Stimulated activated CD8-positive, alpha-beta memory T cell treated with anti-CD3 and anti-CD28 coated beads, Interleukin-15, amount 100 ng/mL, for 24 hours (primary cell): ENCODE measurements around the gene GALNT10.

Experiments
- DNase-seq: peaks from one replicate; pipeline ENCODE4 v3.0.0-alpha.2; 2020; ENCODE audit warnings: low read depth

The GALNT10 gene

GRCh38 chr5:154298065-154298464, 107.5 kb downstream of the GALNT10 start:
- no peak for DNase-seq

GRCh38 chr5:154300207-154300883, 109.8 kb downstream of the GALNT10 start:
- no peak for DNase-seq

DNA sequence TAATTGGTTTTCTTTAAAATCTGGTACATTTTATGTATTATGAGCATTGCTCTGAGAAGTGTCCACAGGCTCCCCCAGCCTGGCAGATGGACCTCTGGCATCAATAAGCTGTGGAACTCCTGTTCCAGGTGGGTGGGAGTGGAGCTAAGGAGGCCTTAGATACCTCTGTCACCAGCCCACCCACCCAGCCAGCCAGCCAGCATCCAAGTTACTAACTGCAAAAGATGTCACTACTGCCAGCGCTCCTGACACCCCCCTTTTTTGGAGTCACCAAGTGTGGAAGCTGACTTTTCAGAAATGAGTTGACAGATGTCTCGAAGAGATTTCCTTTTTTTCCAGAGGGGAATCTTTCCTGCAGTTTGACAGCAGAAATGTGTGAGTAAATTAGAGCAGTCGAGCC, 111.2 kb downstream of the GALNT10 start:
- no peak for DNase-seq

DNA sequence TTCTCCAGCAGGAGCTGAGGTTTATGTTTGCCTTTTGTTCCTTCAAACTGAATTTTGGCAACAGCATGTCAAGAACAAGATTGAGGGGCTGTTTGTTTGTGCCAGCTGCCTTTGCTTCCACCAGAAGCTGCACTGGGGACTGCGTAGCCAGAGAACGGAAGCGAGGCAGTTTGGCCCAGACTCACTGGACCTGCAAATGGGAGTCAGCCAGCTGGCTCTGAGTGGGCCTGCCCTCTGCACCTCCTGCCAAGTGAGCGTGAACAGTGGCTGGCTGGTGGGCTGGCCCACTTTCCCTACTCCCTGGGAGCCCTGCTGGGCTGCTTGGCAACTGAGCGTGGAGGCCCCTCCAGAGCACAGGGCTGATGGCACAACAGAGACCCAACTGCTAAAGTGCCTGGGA, 111.6 kb downstream of the GALNT10 start:
- DNase-seq = no peak

GRCh38 chr5:154303133-154303532, 112.6 kb downstream of the GALNT10 start:
- DNase-seq = no peak

- DNase-seq = no peak
Measured at GRCh38 chr5:154308443-154309370, 118.2 kb downstream of the GALNT10 start.

GRCh38 chr5:154309371-154309745, 118.8 kb downstream of the GALNT10 start:
- DNase-seq = no peak

DNA sequence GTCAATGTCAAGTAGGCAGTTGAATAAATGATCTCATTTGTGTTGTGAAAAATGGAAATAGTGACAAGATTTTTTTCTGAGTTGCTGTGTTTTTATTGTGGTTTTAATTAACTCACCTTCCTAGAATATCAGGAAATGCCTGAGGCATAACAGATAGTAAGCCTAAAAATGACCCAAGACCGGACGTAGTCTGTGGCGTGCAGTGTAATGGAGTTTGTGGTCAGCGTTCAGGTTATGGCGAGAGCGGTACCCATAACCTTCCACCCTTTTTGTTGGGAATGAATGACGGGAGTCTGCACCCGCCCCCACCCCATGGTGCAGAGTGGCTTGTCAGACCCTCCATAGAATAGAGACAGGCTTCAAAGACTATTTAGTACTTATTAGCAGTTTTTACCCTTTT, 119.3 kb downstream of the GALNT10 start:
- no peak for DNase-seq

- DNase-seq = no peak
Measured at GRCh38 chr5:154311362-154311761, 120.8 kb downstream of the GALNT10 start.

- DNase-seq = no peak
Measured at GRCh38 chr5:154312000-154312399, 121.5 kb downstream of the GALNT10 start.

GRCh38 chr5:154312576-154312975, 122.0 kb downstream of the GALNT10 start:
- no peak for DNase-seq

DNA sequence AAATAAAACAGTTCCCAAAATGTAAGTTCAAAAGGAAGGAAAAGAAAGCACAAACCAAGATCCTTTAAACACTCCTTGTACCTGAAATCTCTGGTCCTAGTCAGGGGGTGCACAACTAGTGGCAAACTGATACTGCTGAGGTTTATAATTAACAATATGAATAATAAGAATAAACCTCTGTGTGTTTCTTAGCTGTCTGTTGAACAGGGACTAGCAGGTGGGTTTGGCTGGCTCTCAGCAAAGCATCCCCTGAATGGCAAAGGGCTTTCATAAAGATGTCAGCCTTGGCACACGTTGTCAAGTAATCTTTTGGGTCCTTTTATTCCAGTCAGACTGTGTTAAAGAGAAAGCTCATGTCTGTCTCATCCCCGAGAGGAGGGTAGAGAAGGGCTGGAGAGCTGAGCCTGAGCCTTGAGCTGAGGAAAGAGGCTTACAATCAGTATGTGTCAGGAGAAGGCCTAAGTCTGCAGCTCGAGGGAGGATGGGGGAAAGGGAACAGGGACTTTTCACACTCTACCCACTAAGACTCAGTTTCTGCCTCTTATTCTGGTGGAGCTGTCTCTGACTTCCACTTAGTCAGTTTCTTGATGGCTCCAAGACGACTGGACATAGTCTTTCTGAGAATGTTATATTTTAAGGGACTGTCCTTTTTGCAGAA, 123.0 kb downstream of the GALNT10 start:
- DNase-seq = no peak

- DNase-seq = no peak
Measured at GRCh38 chr5:154315196-154315595, 124.7 kb downstream of the GALNT10 start.

GRCh38 chr5:154315756-154316155, 125.2 kb downstream of the GALNT10 start:
- DNase-seq = no peak

DNA sequence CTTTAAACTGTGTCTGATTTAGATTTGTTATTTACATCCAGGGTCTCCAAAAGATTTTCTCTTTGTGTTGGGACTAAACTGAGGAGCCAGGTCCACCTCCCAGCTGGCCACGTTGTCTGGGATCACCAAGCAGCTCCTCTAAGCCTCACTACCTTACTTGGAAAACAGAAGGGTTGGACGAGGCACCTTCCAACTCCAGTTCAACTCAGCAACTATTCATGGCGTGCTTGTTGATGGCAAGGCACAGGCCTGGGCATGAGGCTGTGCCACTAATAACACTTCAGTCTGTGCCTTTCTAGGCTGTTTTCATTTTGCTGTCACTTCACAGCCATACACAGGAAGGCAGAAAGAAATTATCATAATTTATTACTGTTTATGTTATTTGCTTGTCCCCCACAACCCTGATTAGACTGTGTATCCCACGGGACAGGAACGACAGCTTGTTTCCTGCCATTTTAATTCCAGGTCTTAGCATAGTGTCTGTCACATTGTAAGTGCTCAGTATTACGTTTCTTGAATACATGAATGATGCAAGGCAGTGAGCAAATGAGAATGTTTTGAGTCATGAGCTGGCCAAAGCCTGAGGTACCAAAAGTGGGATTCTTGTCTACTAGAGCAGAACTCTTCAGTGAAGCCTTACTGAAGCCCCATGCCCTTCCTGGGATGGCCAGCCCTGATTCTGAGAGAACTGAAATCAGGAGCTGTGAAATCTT, 125.8 kb downstream of the GALNT10 start:
- DNase-seq = no peak

DNA sequence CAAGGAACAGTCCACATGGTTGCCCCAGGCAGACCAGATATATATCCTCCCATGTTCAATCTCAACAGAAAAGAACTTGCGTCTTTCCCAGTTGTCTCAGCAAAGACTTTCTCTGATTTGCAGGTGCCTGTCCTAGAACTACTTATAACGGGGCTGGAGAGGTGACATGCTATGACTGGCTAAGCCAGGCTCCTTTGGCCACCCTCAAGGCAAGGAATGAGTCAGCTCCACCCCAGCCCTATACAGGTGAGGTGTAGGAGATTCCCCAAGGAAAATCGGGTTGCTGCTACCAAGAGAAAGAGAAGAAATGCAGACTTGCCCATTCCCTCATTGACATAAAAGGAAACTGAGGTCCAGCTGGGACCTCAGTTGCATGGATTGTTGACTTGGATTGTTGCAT, 127.4 kb downstream of the GALNT10 start:
- DNase-seq = no peak

- no peak for DNase-seq
Measured at GRCh38 chr5:154318691-154319090, 128.2 kb downstream of the GALNT10 start.

- DNase-seq = no peak
Measured at GRCh38 chr5:154319736-154320135, 129.2 kb downstream of the GALNT10 start.

GRCh38 chr5:154320224-154321089, 129.9 kb downstream of the GALNT10 start:
- DNase-seq = no peak

DNA sequence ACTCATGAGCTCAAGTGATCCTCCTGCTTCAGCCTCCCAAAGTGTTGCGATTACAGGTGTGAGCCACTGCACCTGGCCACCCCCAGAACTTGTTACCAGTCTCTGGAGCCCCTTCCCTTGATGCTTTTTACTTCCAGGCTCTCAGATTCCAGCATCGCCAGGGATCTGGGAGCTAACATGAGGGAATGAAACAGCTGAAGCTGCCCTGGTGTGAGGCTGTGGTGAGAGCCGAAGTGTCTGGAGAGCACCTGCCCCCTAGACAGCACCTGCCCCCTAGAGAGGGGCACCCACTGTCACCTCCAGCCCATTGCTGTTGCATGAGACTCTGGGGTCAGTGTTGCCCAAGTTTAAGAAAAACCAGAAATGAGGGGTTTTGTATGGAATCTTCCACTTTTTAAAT, 131.0 kb downstream of the GALNT10 start:
- DNase-seq = no peak

DNA sequence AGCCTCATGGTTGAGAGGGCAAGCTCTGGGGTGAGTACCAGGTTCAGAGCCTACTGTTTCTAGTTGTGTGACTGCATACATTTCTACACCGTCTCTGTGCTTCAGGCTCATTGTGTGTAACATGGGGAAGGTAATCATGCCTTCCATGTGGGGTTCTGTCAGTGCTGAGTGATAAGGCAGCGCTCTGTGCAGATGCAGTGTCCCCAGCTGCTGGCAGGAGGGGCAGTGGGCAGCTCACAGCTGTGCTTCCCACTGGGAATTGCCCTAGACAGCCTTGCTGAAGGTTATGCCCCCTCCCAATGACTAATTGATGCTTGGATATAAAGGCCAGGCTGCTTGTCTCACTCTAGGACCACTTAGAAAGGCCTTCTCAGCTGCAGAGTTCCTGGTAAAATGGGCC, 133.5 kb downstream of the GALNT10 start:
- DNase-seq = no peak
